ENCODE data around the gene DNASE1. TPM values are rescaled to one million over a fixed set of nuclear protein-coding genes. Genes with fewer than 3 reads are reported as not detected.

Gene DNASE1
- polyA plus RNA-seq, 1 donor from 2014 or later: 47.8 TPM

GRCh38 chr16:3669082-3669481 lies 14.6 kb downstream of the DNASE1 start:
- Histone ChIP-seq H2AFZ (ENCODE audit: low read depth, low read length) (no peak overlapping the region), H3K36me3 (ENCODE audit: insufficient read depth, low read length) (peaks cover 7% of the 10 kb centered on the region), H3K27me3 (ENCODE audit: insufficient read depth, low read depth, low read length) (no peaks in the 10 kb centered on the region), H3K4me2 (ENCODE audit: low read length) (no peak overlapping the region), H3K79me2 (replicated peaks; ENCODE audit: insufficient read depth, low read length) (no peaks in the 10 kb centered on the region), H3K9me2 (ENCODE audit: insufficient read depth, low read length) (no peaks in the 10 kb centered on the region), H3K27ac (ENCODE audit: low read length) (no peak overlapping the region), H3K9ac (ENCODE audit: low read length) (no peak overlapping the region), H3F3A (ENCODE audit: insufficient read depth, low read length, poor library complexity, severe bottlenecking) (no peaks in the 10 kb centered on the region), H4K20me1 (ENCODE audit: insufficient read depth) (no peaks in the 10 kb centered on the region), H3K9me3 (ENCODE audit: low read length) (no peaks in the 10 kb centered on the region), H3K4me3 (ENCODE audit: low read length) (no peak overlapping the region)
- TF ChIP-seq, protein P1, sequence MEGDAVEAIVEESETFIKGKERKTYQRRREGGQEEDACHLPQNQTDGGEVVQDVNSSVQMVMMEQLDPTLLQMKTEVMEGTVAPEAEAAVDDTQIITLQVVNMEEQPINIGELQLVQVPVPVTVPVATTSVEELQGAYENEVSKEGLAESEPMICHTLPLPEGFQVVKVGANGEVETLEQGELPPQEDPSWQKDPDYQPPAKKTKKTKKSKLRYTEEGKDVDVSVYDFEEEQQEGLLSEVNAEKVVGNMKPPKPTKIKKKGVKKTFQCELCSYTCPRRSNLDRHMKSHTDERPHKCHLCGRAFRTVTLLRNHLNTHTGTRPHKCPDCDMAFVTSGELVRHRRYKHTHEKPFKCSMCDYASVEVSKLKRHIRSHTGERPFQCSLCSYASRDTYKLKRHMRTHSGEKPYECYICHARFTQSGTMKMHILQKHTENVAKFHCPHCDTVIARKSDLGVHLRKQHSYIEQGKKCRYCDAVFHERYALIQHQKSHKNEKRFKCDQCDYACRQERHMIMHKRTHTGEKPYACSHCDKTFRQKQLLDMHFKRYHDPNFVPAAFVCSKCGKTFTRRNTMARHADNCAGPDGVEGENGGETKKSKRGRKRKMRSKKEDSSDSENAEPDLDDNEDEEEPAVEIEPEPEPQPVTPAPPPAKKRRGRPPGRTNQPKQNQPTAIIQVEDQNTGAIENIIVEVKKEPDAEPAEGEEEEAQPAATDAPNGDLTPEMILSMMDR (IDR thresholded peaks at IDR 0.05; ENCODE audit: poor library complexity, severe bottlenecking): no peak
- no peak for TF ChIP-seq REST (IDR thresholded peaks at IDR 0.05; ENCODE audit: borderline replicate concordance)
- TF ChIP-seq MXI1 (conservative IDR thresholded peaks at IDR 0.05; ENCODE audit: poor library complexity, severe bottlenecking): no peak
- no peak for TF ChIP-seq RAD21 (conservative IDR thresholded peaks at IDR 0.05)
- TF ChIP-seq TAF1 (IDR thresholded peaks at IDR 0.05; ENCODE audit: low read depth): no peak

GRCh38 chr16:3670711-3671110 lies 16.2 kb downstream of the DNASE1 start:
- Histone ChIP-seq H3K79me2 (replicated peaks; ENCODE audit: insufficient read depth, low read length) (no peaks in the 10 kb centered on the region), H3K27ac (ENCODE audit: low read length) (no peak overlapping the region), H2AFZ (ENCODE audit: low read depth, low read length) (no peak overlapping the region), H3K9me2 (ENCODE audit: insufficient read depth, low read length) (no peaks in the 10 kb centered on the region), H3F3A (ENCODE audit: insufficient read depth, low read length, poor library complexity, severe bottlenecking) (no peaks in the 10 kb centered on the region), H3K4me3 (ENCODE audit: low read length) (no peak overlapping the region), H3K27me3 (ENCODE audit: insufficient read depth, low read depth, low read length) (no peaks in the 10 kb centered on the region), H3K9ac (ENCODE audit: low read length) (no peak overlapping the region), H4K20me1 (ENCODE audit: insufficient read depth) (no peaks in the 10 kb centered on the region), H3K4me2 (ENCODE audit: low read length) (no peak overlapping the region), H3K36me3 (ENCODE audit: insufficient read depth, low read length) (peaks cover 11% of the 10 kb centered on the region), H3K9me3 (ENCODE audit: low read length) (no peaks in the 10 kb centered on the region)
- TF ChIP-seq REST (IDR thresholded peaks at IDR 0.05; ENCODE audit: borderline replicate concordance) (no peak), MXI1 (conservative IDR thresholded peaks at IDR 0.05; ENCODE audit: poor library complexity, severe bottlenecking) (no peak), POLR2AphosphoS5 (IDR thresholded peaks at IDR 0.05) (no peak), EZH2 (IDR thresholded peaks at IDR 0.05; ENCODE audit: borderline replicate concordance, insufficient read depth, low read length, poor library complexity, severe bottlenecking) (no peak), EP300 (conservative IDR thresholded peaks at IDR 0.05; ENCODE audit: poor library complexity, severe bottlenecking) (no peak), TAF1 (IDR thresholded peaks at IDR 0.05; ENCODE audit: low read depth) (no peak), SMC3 (conservative IDR thresholded peaks at IDR 0.05; ENCODE audit: poor library complexity) (no peak), RAD21 (conservative IDR thresholded peaks at IDR 0.05) (no peak)
- TF ChIP-seq, protein P1 (IDR thresholded peaks at IDR 0.05; ENCODE audit: poor library complexity, severe bottlenecking): no peak

All from neural cell (in vitro differentiated cells).